ENCODE data around the gene FZD1. TPM values are rescaled to one million over a fixed set of nuclear protein-coding genes. Genes with fewer than 3 reads are reported as not detected.

Gene FZD1
- total and polyA plus RNA-seq, 10 of the 15 experiments (the other 5 are each of a cell fraction or from before 2014, with no cell fraction given), result 0.07 to 0.56 (median 0.18) TPM

DNA sequence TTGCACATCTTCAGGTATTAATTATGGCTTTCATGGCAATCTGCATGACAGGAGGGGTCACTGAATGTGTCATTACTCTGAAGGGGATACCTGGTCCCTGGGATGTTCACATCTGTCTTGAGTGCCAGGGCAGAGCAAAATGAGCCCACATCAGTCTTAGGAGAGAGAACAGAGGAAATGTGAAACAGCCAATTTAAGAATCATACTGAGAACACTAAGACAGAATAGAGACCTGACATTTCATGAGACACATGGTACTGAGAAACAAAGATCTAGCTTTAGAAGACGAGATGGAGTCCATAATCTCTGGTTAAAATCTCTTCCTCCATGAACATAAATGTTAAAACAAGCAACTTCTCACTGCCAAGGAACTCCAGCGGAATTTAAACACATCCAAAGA, 34.1 kb upstream of the FZD1 start:
- intact Hi-C loops (cut with micrococcal nuclease; ENCODE audit: unreplicated experiment), result no loop called here
- Histone ChIP-seq H3K36me3 (ENCODE audit: control insufficient read depth in 2 of 2, insufficient read depth in 2 of 2, low read length in 1 of 2) (no peaks in the 10 kb centered on the region), H3K4me3 (no peak overlapping the region), H3K27ac (ENCODE audit: control insufficient read depth, insufficient read depth) (no peak overlapping the region), H3K27me3 (replicated peaks in 1 of 2; ENCODE audit: control insufficient read depth in 2 of 2, insufficient read depth in 2 of 2, low read length in 1 of 2) (no peaks in the 10 kb centered on the region), H3K79me2 (ENCODE audit: control insufficient read depth, insufficient read depth, low read length) (no peaks in the 10 kb centered on the region), H3K4me2 (ENCODE audit: control insufficient read depth, insufficient read depth) (no peak overlapping the region), H3K9ac (ENCODE audit: control insufficient read depth, insufficient read depth, low read length) (no peak overlapping the region), H3K4me1 (ENCODE audit: control insufficient read depth, insufficient read depth, low read length) (no peaks in the 10 kb centered on the region), H3K9me3 (replicated peaks; ENCODE audit: control insufficient read depth, insufficient read depth, low read length) (no peaks in the 10 kb centered on the region), H2AFZ (ENCODE audit: control insufficient read depth, low read depth, low read length) (no peak overlapping the region), H4K20me1 (ENCODE audit: control insufficient read depth, insufficient read depth) (no peaks in the 10 kb centered on the region)
- FAIRE-seq (no peak), DNase-seq (ENCODE audit: low read depth, low spot score) (no peak), ATAC-seq (no peak)
- ChIA-PET CTCF (no interaction called here), RAD21 (ENCODE audit: unreplicated experiment) (no interaction called here), SMC1A (ENCODE audit: uncharacterized antibody, unreplicated experiment) (no interaction called here), POLR2A (no interaction called here)
- in situ Hi-C loops (cut with MboI), result no loop called here
- BruUV-seq (replicated peaks), result no TSS peak
- 48% methylated on average over 2 of the region's 2 CpGs for WGBS (ENCODE audit: insufficient coverage, insufficient replicate concordance, low lambda C conversion rate, missing lambda C conversion rate)
- TF ChIP-seq TBL1XR1 (IDR thresholded peaks at IDR 0.05; ENCODE audit: low read depth, low read length) (no peak), ESRRA (IDR thresholded peaks at IDR 0.05; ENCODE audit: low read length) (no peak), TCF3 (IDR thresholded peaks at IDR 0.05; ENCODE audit: borderline replicate concordance, insufficient read depth, low read depth, low read length) (no peak), ZSCAN29 (IDR thresholded peaks at IDR 0.05) (no peak), FOXK2 (IDR thresholded peaks at IDR 0.05) (no peak), RBBP5 (conservative IDR thresholded peaks at IDR 0.05) (no peak), MEF2B (IDR thresholded peaks at IDR 0.05; ENCODE audit: partially characterized antibody, poor library complexity, severe bottlenecking) (no peak), NFYB (IDR thresholded peaks at IDR 0.05; ENCODE audit: insufficient read depth, low read depth, low read length) (no peak), NR2C2 (IDR thresholded peaks at IDR 0.05; ENCODE audit: borderline replicate concordance, control insufficient read depth, insufficient read length, low read depth) (no peak), JUNB (IDR thresholded peaks at IDR 0.05) (no peak), MTA3 (IDR thresholded peaks at IDR 0.05; ENCODE audit: borderline replicate concordance, low read length) (no peak), GABPA (IDR thresholded peaks at IDR 0.05; ENCODE audit: low read depth) (no peak), PAX8 (IDR thresholded peaks at IDR 0.05) (no peak)
- TF ChIP-seq, protein P1, sequence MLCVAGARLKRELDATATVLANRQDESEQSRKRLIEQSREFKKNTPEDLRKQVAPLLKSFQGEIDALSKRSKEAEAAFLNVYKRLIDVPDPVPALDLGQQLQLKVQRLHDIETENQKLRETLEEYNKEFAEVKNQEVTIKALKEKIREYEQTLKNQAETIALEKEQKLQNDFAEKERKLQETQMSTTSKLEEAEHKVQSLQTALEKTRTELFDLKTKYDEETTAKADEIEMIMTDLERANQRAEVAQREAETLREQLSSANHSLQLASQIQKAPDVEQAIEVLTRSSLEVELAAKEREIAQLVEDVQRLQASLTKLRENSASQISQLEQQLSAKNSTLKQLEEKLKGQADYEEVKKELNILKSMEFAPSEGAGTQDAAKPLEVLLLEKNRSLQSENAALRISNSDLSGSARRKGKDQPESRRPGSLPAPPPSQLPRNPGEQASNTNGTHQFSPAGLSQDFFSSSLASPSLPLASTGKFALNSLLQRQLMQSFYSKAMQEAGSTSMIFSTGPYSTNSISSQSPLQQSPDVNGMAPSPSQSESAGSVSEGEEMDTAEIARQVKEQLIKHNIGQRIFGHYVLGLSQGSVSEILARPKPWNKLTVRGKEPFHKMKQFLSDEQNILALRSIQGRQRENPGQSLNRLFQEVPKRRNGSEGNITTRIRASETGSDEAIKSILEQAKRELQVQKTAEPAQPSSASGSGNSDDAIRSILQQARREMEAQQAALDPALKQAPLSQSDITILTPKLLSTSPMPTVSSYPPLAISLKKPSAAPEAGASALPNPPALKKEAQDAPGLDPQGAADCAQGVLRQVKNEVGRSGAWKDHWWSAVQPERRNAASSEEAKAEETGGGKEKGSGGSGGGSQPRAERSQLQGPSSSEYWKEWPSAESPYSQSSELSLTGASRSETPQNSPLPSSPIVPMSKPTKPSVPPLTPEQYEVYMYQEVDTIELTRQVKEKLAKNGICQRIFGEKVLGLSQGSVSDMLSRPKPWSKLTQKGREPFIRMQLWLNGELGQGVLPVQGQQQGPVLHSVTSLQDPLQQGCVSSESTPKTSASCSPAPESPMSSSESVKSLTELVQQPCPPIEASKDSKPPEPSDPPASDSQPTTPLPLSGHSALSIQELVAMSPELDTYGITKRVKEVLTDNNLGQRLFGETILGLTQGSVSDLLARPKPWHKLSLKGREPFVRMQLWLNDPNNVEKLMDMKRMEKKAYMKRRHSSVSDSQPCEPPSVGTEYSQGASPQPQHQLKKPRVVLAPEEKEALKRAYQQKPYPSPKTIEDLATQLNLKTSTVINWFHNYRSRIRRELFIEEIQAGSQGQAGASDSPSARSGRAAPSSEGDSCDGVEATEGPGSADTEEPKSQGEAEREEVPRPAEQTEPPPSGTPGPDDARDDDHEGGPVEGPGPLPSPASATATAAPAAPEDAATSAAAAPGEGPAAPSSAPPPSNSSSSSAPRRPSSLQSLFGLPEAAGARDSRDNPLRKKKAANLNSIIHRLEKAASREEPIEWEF (IDR thresholded peaks at IDR 0.05; ENCODE audit: insufficient replicate concordance, low read depth, low read length), result no peak
- TF ChIP-seq, protein P2, sequence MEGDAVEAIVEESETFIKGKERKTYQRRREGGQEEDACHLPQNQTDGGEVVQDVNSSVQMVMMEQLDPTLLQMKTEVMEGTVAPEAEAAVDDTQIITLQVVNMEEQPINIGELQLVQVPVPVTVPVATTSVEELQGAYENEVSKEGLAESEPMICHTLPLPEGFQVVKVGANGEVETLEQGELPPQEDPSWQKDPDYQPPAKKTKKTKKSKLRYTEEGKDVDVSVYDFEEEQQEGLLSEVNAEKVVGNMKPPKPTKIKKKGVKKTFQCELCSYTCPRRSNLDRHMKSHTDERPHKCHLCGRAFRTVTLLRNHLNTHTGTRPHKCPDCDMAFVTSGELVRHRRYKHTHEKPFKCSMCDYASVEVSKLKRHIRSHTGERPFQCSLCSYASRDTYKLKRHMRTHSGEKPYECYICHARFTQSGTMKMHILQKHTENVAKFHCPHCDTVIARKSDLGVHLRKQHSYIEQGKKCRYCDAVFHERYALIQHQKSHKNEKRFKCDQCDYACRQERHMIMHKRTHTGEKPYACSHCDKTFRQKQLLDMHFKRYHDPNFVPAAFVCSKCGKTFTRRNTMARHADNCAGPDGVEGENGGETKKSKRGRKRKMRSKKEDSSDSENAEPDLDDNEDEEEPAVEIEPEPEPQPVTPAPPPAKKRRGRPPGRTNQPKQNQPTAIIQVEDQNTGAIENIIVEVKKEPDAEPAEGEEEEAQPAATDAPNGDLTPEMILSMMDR (IDR thresholded peaks at IDR 0.05 in 2 of 3, conservative IDR thresholded peaks at IDR 0.05 in 1 of 3; ENCODE audit: control insufficient read depth in 2 of 3, extremely low read depth in 1 of 3, insufficient read depth in 1 of 3, low read depth in 3 of 3, low read length in 3 of 3), result no peak
- TF ChIP-seq, protein P3, sequence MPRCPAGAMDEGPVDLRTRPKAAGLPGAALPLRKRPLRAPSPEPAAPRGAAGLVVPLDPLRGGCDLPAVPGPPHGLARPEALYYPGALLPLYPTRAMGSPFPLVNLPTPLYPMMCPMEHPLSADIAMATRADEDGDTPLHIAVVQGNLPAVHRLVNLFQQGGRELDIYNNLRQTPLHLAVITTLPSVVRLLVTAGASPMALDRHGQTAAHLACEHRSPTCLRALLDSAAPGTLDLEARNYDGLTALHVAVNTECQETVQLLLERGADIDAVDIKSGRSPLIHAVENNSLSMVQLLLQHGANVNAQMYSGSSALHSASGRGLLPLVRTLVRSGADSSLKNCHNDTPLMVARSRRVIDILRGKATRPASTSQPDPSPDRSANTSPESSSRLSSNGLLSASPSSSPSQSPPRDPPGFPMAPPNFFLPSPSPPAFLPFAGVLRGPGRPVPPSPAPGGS (IDR thresholded peaks at IDR 0.05; ENCODE audit: borderline replicate concordance, insufficient read depth, low read depth, low read length, poor library complexity, severe bottlenecking), result no peak
- TF ChIP-seq, protein P4, sequence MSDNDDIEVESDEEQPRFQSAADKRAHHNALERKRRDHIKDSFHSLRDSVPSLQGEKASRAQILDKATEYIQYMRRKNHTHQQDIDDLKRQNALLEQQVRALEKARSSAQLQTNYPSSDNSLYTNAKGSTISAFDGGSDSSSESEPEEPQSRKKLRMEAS (IDR thresholded peaks at IDR 0.05; ENCODE audit: low read depth, low read length), result no peak
